Neural cell (in vitro differentiated cells): ENCODE data around the gene MEGF6. TPM values are rescaled to one million over a fixed set of nuclear protein-coding genes. Genes with fewer than 3 reads are reported as not detected.

ENCODE experiments used
- H2AFZ ChIP-seq: fragments of 200-600, 300-800 bp; sonication (generic), shearing (Covaris generic); 2 replicates; pipeline ENCODE4 v1.6.0; 2014; ENCODE audit warnings: low read depth, mild to moderate bottlenecking, antibody characterized with exemption, low read length, moderate library complexity
- H3F3A ChIP-seq: fragments of 200-600 bp; shearing (Covaris generic); 2 replicates; pipeline ENCODE4 v1.6.1; 2016; ENCODE audit warnings: mild to moderate bottlenecking, moderate library complexity, mixed read lengths, antibody characterized with exemption, low read length; ENCODE audit not compliant: insufficient read depth, poor library complexity, severe bottlenecking
- H3K27ac ChIP-seq: fragments of 200-600, 300-800 bp; sonication (generic), shearing (Covaris generic); 2 replicates; pipeline ENCODE4 v1.5.1; 2014; ENCODE audit warnings: mild to moderate bottlenecking, low read length, moderate library complexity
- H3K27me3 ChIP-seq: fragments of 300-800, 200-600 bp; sonication (generic), shearing (Covaris generic); 2 replicates; pipeline ENCODE4 v1.6.0; 2014; ENCODE audit warnings: mild to moderate bottlenecking, low read depth, low read length, moderate library complexity; ENCODE audit not compliant: insufficient read depth
- H3K36me3 ChIP-seq: fragments of 300-800, 200-600 bp; sonication (generic), shearing (Covaris generic); 2 replicates; pipeline ENCODE4 v1.5.1; 2014; ENCODE audit warnings: mild to moderate bottlenecking, antibody characterized with exemption, low read length, moderate library complexity; ENCODE audit not compliant: insufficient read depth
- H3K4me2 ChIP-seq: fragments of 300-800, 200-600 bp; sonication (generic), shearing (Covaris generic); 2 replicates; pipeline ENCODE4 v1.6.0; 2014; ENCODE audit warnings: mild to moderate bottlenecking, low read length
- H3K4me3 ChIP-seq: fragments of 300-800, 200-600 bp; sonication (generic), shearing (Covaris generic); 2 replicates; pipeline ENCODE4 v1.5.1; 2014; ENCODE audit warnings: mild to moderate bottlenecking, low read length, moderate library complexity
- H3K79me2 ChIP-seq: fragments of 200-600 bp; shearing (Covaris generic); replicated peaks from 2 replicates; pipeline ENCODE4 v1.6.0; 2014; ENCODE audit warnings: mild to moderate bottlenecking, low read length, moderate library complexity; ENCODE audit not compliant: insufficient read depth
- H3K9ac ChIP-seq: fragments of 300-800, 200-600 bp; sonication (generic), shearing (Covaris generic); 2 replicates; pipeline ENCODE4 v1.6.1; 2016; ENCODE audit warnings: mild to moderate bottlenecking, low read length, mixed read lengths
- H3K9me2 ChIP-seq: fragments of 200-600 bp; shearing (Covaris generic); 2 replicates; pipeline ENCODE4 v1.6.1; 2016; ENCODE audit warnings: mild to moderate bottlenecking, low read length, mixed read lengths; ENCODE audit not compliant: insufficient read depth
- H3K9me3 ChIP-seq: fragments of 200-600, 300-800 bp; sonication (generic), shearing (Covaris generic); 2 replicates; pipeline ENCODE4 v1.6.1; 2016; ENCODE audit warnings: mild to moderate bottlenecking, mixed run types, low read length, moderate library complexity, mixed read lengths
- H4K20me1 ChIP-seq: fragments of 200-600 bp; shearing (Covaris generic); 2 replicates; pipeline ENCODE4 v1.6.1; 2016; ENCODE audit warnings: mild to moderate bottlenecking, mixed run types; ENCODE audit not compliant: insufficient read depth
- EP300 ChIP-seq: fragments of 450-650 bp; conservative IDR thresholded peaks from 2 replicates; pipeline ENCODE4 v1.6.1; 2014; ENCODE audit warnings: antibody characterized with exemption, mild to moderate bottlenecking, moderate library complexity; ENCODE audit not compliant: poor library complexity, severe bottlenecking
- EZH2 ChIP-seq: fragments of 200-600, 300-800 bp; shearing (Covaris generic), sonication (generic); IDR thresholded peaks from 2 replicates; pipeline ENCODE4 v1.6.1; 2014; ENCODE audit warnings: antibody characterized with exemption, low read length, borderline replicate concordance, mild to moderate bottlenecking; ENCODE audit not compliant: insufficient read depth, poor library complexity, severe bottlenecking
- MXI1 ChIP-seq: fragments of 450-650 bp; conservative IDR thresholded peaks from 2 replicates; pipeline ENCODE4 v1.6.1; 2014; ENCODE audit warnings: antibody characterized with exemption, mild to moderate bottlenecking; ENCODE audit not compliant: poor library complexity, severe bottlenecking
- POLR2AphosphoS5 ChIP-seq: IDR thresholded peaks from 2 replicates; pipeline ENCODE4 v1.6.1; 2012
- RAD21 ChIP-seq: fragments of 450-650 bp; conservative IDR thresholded peaks from 2 replicates; pipeline ENCODE4 v1.6.1; 2014; ENCODE audit warnings: antibody characterized with exemption, mild to moderate bottlenecking, moderate library complexity
- SMC3 ChIP-seq: fragments of 450-650 bp; conservative IDR thresholded peaks from 2 replicates; pipeline ENCODE4 v1.6.1; 2014; ENCODE audit warnings: antibody characterized with exemption, mild to moderate bottlenecking, moderate library complexity; ENCODE audit not compliant: poor library complexity
- TAF1 ChIP-seq: IDR thresholded peaks from 2 replicates; pipeline ENCODE4 v1.6.1; 2012; ENCODE audit warnings: low read depth
- polyA plus RNA-seq: library from polyadenylated mRNA; depleted of rRNA; stranded (reverse); fragments of >200 nt; gene quantifications from 2 replicates; pipeline ENCODE4 v1.2.3, GENCODE V29; 2014
- TF ChIP-seq, protein P1 (sequence below): IDR thresholded peaks from 2 replicates; pipeline ENCODE4 v1.6.1; 2012; ENCODE audit warnings: borderline replicate concordance
- TF ChIP-seq, protein P2 (sequence below): fragments of 450-650 bp; IDR thresholded peaks from 2 replicates; pipeline ENCODE4 v1.5.1; 2014; ENCODE audit warnings: antibody characterized with exemption, mild to moderate bottlenecking, moderate library complexity; ENCODE audit not compliant: poor library complexity, severe bottlenecking

MEGF6 gene
- polyA plus RNA-seq, 1 donor from 2014 or later = 6.0 TPM

DNA sequence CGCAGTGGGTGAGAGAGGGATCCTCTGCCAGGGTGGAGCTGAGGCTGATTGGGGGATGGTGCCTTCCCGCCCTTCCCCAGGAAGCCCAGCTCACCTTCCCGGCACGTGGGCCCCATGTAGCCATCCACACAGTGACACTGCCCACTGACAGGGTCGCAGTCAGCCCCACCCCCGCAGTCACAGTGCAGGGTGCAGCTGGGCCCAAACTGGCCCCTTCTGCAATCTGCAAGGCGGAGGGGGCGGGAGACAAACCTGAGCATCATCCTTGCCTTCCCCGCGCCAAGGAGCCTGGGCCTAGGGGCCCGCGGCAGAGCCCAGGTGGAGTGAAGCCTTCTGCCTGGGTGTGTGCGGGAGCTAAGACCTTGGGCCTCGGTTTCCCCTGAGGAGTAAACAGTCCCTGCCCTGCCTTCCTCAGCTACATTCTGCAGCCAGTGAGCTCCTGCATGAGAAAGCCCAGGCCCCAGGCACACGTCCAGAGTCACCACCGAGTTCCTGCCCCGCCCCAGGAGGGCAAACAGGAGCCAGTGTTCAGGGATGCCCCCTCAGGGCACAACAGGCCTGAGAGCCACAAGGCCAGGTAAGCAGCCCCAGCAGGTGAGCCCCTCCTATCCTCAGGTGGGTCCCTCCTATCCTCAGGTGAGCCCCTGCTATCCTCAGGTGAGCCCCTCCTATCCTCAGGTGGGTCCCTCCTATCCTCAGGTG, 118.6 kb downstream of the MEGF6 start:
- no peak overlapping the region for H2AFZ ChIP-seq
- no peaks in the 10 kb centered on the region for H3K27me3 ChIP-seq
- H3K79me2 ChIP-seq = no peaks in the 10 kb centered on the region
- no peak overlapping the region for H3K9ac ChIP-seq
- no peak overlapping the region for H3K4me3 ChIP-seq
- H3K36me3 ChIP-seq = no peaks in the 10 kb centered on the region
- H3K9me2 ChIP-seq = no peaks in the 10 kb centered on the region
- no peaks in the 10 kb centered on the region for H4K20me1 ChIP-seq
- no peak overlapping the region for H3K27ac ChIP-seq
- TF ChIP-seq, protein P1, sequence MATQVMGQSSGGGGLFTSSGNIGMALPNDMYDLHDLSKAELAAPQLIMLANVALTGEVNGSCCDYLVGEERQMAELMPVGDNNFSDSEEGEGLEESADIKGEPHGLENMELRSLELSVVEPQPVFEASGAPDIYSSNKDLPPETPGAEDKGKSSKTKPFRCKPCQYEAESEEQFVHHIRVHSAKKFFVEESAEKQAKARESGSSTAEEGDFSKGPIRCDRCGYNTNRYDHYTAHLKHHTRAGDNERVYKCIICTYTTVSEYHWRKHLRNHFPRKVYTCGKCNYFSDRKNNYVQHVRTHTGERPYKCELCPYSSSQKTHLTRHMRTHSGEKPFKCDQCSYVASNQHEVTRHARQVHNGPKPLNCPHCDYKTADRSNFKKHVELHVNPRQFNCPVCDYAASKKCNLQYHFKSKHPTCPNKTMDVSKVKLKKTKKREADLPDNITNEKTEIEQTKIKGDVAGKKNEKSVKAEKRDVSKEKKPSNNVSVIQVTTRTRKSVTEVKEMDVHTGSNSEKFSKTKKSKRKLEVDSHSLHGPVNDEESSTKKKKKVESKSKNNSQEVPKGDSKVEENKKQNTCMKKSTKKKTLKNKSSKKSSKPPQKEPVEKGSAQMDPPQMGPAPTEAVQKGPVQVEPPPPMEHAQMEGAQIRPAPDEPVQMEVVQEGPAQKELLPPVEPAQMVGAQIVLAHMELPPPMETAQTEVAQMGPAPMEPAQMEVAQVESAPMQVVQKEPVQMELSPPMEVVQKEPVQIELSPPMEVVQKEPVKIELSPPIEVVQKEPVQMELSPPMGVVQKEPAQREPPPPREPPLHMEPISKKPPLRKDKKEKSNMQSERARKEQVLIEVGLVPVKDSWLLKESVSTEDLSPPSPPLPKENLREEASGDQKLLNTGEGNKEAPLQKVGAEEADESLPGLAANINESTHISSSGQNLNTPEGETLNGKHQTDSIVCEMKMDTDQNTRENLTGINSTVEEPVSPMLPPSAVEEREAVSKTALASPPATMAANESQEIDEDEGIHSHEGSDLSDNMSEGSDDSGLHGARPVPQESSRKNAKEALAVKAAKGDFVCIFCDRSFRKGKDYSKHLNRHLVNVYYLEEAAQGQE = no peak
- TF ChIP-seq MXI1 (no peak), TAF1 (no peak), SMC3 (no peak), POLR2AphosphoS5 (no peak), RAD21 (no peak), EP300 (no peak)
- TF ChIP-seq, protein P2, sequence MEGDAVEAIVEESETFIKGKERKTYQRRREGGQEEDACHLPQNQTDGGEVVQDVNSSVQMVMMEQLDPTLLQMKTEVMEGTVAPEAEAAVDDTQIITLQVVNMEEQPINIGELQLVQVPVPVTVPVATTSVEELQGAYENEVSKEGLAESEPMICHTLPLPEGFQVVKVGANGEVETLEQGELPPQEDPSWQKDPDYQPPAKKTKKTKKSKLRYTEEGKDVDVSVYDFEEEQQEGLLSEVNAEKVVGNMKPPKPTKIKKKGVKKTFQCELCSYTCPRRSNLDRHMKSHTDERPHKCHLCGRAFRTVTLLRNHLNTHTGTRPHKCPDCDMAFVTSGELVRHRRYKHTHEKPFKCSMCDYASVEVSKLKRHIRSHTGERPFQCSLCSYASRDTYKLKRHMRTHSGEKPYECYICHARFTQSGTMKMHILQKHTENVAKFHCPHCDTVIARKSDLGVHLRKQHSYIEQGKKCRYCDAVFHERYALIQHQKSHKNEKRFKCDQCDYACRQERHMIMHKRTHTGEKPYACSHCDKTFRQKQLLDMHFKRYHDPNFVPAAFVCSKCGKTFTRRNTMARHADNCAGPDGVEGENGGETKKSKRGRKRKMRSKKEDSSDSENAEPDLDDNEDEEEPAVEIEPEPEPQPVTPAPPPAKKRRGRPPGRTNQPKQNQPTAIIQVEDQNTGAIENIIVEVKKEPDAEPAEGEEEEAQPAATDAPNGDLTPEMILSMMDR = no peak
- H3F3A ChIP-seq = no peaks in the 10 kb centered on the region
- no peaks in the 10 kb centered on the region for H3K9me3 ChIP-seq
- H3K4me2 ChIP-seq = no peak overlapping the region

DNA sequence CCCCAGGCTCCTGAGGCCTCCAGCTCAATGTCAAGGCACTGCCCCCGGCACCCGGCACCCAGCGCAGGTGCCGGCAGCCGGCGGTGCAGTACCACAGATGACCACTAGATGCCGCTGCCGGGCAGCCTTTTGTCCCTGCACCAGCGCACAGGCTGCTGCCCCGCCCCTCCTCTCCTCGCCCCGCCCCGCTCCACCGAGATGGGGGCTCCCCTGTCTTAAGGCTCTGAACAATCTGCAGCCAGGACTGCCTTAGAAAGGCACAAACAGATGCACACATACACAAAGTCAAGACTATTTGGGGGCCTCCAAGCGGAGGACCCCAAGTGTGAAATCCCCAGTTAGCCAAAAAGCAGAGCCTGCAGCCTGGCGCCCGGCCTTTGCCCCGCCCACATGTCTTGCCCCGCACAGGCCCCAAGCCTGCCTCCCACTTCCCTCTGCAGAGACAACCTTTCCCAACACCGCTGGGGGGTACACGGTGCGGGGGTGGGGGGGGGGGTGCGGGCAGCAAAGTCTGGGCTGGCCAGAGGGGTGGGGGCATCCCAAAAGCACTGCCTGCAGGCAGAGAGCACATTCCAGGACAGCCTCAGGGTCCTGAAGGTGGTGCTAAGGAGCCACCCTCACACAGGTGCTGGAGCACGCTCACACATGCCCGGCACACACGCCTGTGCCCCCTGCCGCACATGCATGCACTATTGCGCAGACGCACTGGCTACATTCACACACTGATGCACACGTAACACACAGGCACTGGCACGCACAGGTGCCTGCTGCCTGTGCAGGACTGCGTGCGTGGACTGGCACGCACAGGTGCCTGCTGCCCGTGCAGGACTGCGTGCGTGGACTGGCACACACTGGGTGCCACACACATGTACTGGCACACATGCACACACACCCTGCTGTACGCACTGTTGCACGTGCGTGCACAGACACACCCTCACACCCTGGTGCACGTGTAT, 119.7 kb downstream of the MEGF6 start:
- no peak overlapping the region for H3K4me2 ChIP-seq
- peak overlapping the region; percentile 31 for H3K9ac ChIP-seq
- H3K4me3 ChIP-seq = no peak overlapping the region

More for the DNA sequence above, 119.7 kb downstream of the MEGF6 start:
- Histone ChIP-seq H4K20me1 (no peaks in the 10 kb centered on the region), H3K9me3 (no peaks in the 10 kb centered on the region), H2AFZ (peak overlapping the region; percentile 40), H3K27me3 (no peaks in the 10 kb centered on the region), H3K36me3 (no peaks in the 10 kb centered on the region), H3K9me2 (no peaks in the 10 kb centered on the region), H3K79me2 (no peaks in the 10 kb centered on the region), H3F3A (no peaks in the 10 kb centered on the region), H3K27ac (no peak overlapping the region)
- TF ChIP-seq RAD21 (peak; percentile 91), MXI1 (no peak), TAF1 (no peak), SMC3 (peak; percentile 83), POLR2AphosphoS5 (no peak), EZH2 (no peak), EP300 (no peak)
- TF ChIP-seq, protein P2 = peak; percentile 93
- TF ChIP-seq, protein P1 = no peak
